Measurements from ENCODE around the gene GZMB.

DNA sequence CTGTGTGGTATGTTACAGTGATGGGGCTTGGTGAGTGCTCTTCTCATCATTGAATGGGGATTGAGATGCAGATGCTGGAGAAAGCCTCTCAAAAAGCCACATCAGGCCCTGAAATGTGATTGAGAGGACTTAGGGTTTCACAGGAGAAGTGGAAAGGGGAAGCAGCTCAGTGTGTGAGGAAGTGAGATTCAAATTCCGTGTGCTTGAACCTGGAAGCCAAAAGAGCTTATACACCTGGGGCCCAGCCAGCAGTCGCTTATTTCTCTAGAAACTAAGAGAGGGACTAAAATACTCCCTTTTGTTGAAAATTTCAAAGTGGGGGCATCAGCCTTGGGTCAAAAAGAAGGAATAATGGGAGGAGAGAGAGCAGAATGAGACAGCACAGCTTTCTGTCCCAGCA, 39.1 kb upstream of the GZMB start:
- TF ChIP-seq, protein P1, sequence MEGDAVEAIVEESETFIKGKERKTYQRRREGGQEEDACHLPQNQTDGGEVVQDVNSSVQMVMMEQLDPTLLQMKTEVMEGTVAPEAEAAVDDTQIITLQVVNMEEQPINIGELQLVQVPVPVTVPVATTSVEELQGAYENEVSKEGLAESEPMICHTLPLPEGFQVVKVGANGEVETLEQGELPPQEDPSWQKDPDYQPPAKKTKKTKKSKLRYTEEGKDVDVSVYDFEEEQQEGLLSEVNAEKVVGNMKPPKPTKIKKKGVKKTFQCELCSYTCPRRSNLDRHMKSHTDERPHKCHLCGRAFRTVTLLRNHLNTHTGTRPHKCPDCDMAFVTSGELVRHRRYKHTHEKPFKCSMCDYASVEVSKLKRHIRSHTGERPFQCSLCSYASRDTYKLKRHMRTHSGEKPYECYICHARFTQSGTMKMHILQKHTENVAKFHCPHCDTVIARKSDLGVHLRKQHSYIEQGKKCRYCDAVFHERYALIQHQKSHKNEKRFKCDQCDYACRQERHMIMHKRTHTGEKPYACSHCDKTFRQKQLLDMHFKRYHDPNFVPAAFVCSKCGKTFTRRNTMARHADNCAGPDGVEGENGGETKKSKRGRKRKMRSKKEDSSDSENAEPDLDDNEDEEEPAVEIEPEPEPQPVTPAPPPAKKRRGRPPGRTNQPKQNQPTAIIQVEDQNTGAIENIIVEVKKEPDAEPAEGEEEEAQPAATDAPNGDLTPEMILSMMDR (conservative IDR thresholded peaks at IDR 0.05; ENCODE audit: low read length) = no peak
- TF ChIP-seq EZH2phosphoT487 (IDR thresholded peaks at IDR 0.05; ENCODE audit: borderline replicate concordance, low read depth, low read length) = no peak

All from OCI-LY7 (cell line).